H9 (cell line): Measurements from ENCODE around the gene MBL2. TPM values are rescaled to one million over a fixed set of nuclear protein-coding genes. Genes with fewer than 3 reads are reported as not detected.

Source experiments
- DNase-seq: peaks from one replicate; pipeline ENCODE4 v3.0.0-alpha.2; 2017
- H2AFZ ChIP-seq: one replicate; pipeline ENCODE4 v1.6.1; 2013; ENCODE audit warnings: mild to moderate bottlenecking, low read length, control low read depth, moderate library complexity
- H2AK5ac ChIP-seq: 2 replicates; pipeline ENCODE4 v1.6.1; 2013; ENCODE audit warnings: low read length, control low read depth, mixed read lengths; ENCODE audit not compliant: insufficient read length
- H2BK120ac ChIP-seq: one replicate; pipeline ENCODE4 v1.6.1; 2013; ENCODE audit warnings: low read depth, mild to moderate bottlenecking, low read length, control low read depth, inconsistent platforms; ENCODE audit not compliant: poor library complexity, severe bottlenecking
- H2BK12ac ChIP-seq: 2 replicates; pipeline ENCODE4 v1.6.1; 2013; ENCODE audit warnings: low read length, control low read depth, mixed read lengths, low read depth; ENCODE audit not compliant: insufficient read length
- H2BK15ac ChIP-seq: 2 replicates; pipeline ENCODE4 v1.6.1; 2013; ENCODE audit warnings: low read depth, low read length, control low read depth
- H2BK20ac ChIP-seq: one replicate; pipeline ENCODE4 v1.6.1; 2013; ENCODE audit warnings: low read depth, mild to moderate bottlenecking, low read length, control low read depth, inconsistent platforms; ENCODE audit not compliant: poor library complexity, severe bottlenecking
- H2BK5ac ChIP-seq: 2 replicates; pipeline ENCODE4 v1.6.1; 2013; ENCODE audit warnings: low read length, control low read depth, mixed read lengths; ENCODE audit not compliant: insufficient read length
- H3K14ac ChIP-seq: 2 replicates; pipeline ENCODE4 v1.6.1; 2013; ENCODE audit warnings: low read length, control low read depth; ENCODE audit not compliant: insufficient read depth
- H3K18ac ChIP-seq: 2 replicates; pipeline ENCODE4 v1.6.1; 2013; ENCODE audit warnings: low read depth, mild to moderate bottlenecking, mixed read lengths, low read length, control low read depth; ENCODE audit not compliant: insufficient read length
- H3K23ac ChIP-seq: 2 replicates; pipeline ENCODE4 v1.6.1; 2013; ENCODE audit warnings: low read length, control low read depth, mixed read lengths, low read depth; ENCODE audit not compliant: insufficient read length
- H3K23me2 ChIP-seq: 2 replicates; pipeline ENCODE4 v1.6.1; 2013; ENCODE audit warnings: low read depth, mild to moderate bottlenecking, mixed read lengths, low read length, control low read depth; ENCODE audit not compliant: insufficient read length, poor library complexity, severe bottlenecking
- H3K27ac ChIP-seq: 2 replicates; pipeline ENCODE4 v1.5.1; 2013; ENCODE audit warnings: low read length, control low read depth, mixed read lengths, low read depth; ENCODE audit not compliant: insufficient read length
- H3K27me3 ChIP-seq: 2 replicates; pipeline ENCODE4 v1.6.1; 2013; ENCODE audit warnings: low read length, control low read depth, inconsistent platforms; ENCODE audit not compliant: insufficient read depth
- H3K4ac ChIP-seq: 2 replicates; pipeline ENCODE4 v1.6.1; 2013; ENCODE audit warnings: low read depth, mild to moderate bottlenecking, control low read depth, inconsistent platforms, low read length, moderate library complexity
- H3K4me1 ChIP-seq: 2 replicates; pipeline ENCODE4 v1.6.1; 2013; ENCODE audit warnings: low read length, control low read depth, inconsistent platforms; ENCODE audit not compliant: insufficient read depth
- H3K4me2 ChIP-seq: 2 replicates; pipeline ENCODE4 v1.6.1; 2013; ENCODE audit warnings: low read length, control low read depth, mixed read lengths; ENCODE audit not compliant: insufficient read length, insufficient read depth
- H3K56ac ChIP-seq: 2 replicates; pipeline ENCODE4 v1.6.1; 2013; ENCODE audit warnings: low read depth, mild to moderate bottlenecking, mixed read lengths, low read length, control low read depth; ENCODE audit not compliant: insufficient read length
- H3K79me1 ChIP-seq: 2 replicates; pipeline ENCODE4 v1.6.1; 2013; ENCODE audit warnings: low read depth, mild to moderate bottlenecking, moderate library complexity, low read length, control low read depth, inconsistent platforms; ENCODE audit not compliant: insufficient read depth, poor library complexity, severe bottlenecking
- H3K79me2 ChIP-seq: 2 replicates; pipeline ENCODE4 v1.6.1; 2013; ENCODE audit warnings: low read length, control low read depth, inconsistent platforms; ENCODE audit not compliant: insufficient read depth
- H3K9ac ChIP-seq: 2 replicates; pipeline ENCODE4 v1.6.1; 2013; ENCODE audit warnings: low read length, control low read depth, mixed read lengths; ENCODE audit not compliant: insufficient read length; ENCODE audit errors: extremely low read depth
- H3K9me3 ChIP-seq: one replicate; pipeline ENCODE4 v1.6.1; 2013; ENCODE audit warnings: low read depth, low read length, inconsistent platforms; ENCODE audit not compliant: control insufficient read depth
- H3T11ph ChIP-seq: one replicate; pipeline ENCODE4 v1.6.1; 2013; ENCODE audit warnings: mild to moderate bottlenecking, low read length, control low read depth, inconsistent platforms
- H4K20me1 ChIP-seq: one replicate; pipeline ENCODE4 v1.6.1; 2013; ENCODE audit not compliant: control insufficient read depth, insufficient read length, insufficient read depth
- H4K5ac ChIP-seq: 2 replicates; pipeline ENCODE4 v1.6.1; 2013; ENCODE audit warnings: low read depth, mild to moderate bottlenecking, mixed read lengths, low read length, control low read depth; ENCODE audit not compliant: insufficient read length
- H4K8ac ChIP-seq: replicated peaks from 2 replicates; pipeline ENCODE4 v1.6.1; 2013; ENCODE audit warnings: low read length, control low read depth, mixed read lengths, low read depth; ENCODE audit not compliant: insufficient read length
- H4K91ac ChIP-seq: 2 replicates; pipeline ENCODE4 v1.6.1; 2013; ENCODE audit warnings: low read depth, mild to moderate bottlenecking, moderate library complexity, mixed read lengths, low read length, control low read depth; ENCODE audit not compliant: insufficient read length
- H3K27ac Mint-ChIP-seq, 3 experiments: 2 replicates in 2 of 3; 3 replicates in 1 of 3; pipeline ENCODE4 v1.8.0; 2020 to 2021; ENCODE audit warnings: mixed read lengths in 3 of 3, mild to moderate bottlenecking in 1 of 3, moderate library complexity in 1 of 3
- H3K27me3 Mint-ChIP-seq: 2 replicates; pipeline ENCODE4 v1.8.0; 2021; ENCODE audit warnings: low read depth, mild to moderate bottlenecking, moderate library complexity, mixed read lengths
- H3K36me3 Mint-ChIP-seq, 3 experiments: 2 replicates in 2 of 3; 3 replicates in 1 of 3; pipeline ENCODE4 v1.8.0; 2020 to 2021; ENCODE audit warnings: low read depth in 3 of 3, mixed read lengths in 3 of 3; ENCODE audit not compliant: insufficient read depth in 1 of 3
- H3K4me1 Mint-ChIP-seq, 2 experiments: 2 replicates each; pipeline ENCODE4 v1.8.0; 2020; ENCODE audit warnings: mixed read lengths in 2 of 2
- H3K4me3 Mint-ChIP-seq, 2 experiments: 2 replicates in 1 of 2; 3 replicates in 1 of 2; pipeline ENCODE4 v1.8.0; 2020 to 2021; ENCODE audit warnings: mild to moderate bottlenecking in 2 of 2, mixed read lengths in 2 of 2, moderate library complexity in 1 of 2
- H3K9me3 Mint-ChIP-seq, 2 experiments: 2 replicates in 1 of 2; 3 replicates in 1 of 2; pipeline ENCODE4 v1.8.0; 2020; ENCODE audit warnings: mild to moderate bottlenecking in 2 of 2, mixed read lengths in 2 of 2, moderate library complexity in 1 of 2
- CTCF ChIP-seq: fragments of 200-600 bp; sonication (generic); conservative IDR thresholded peaks from 3 replicates; pipeline ENCODE4 v1.8.0; 2021; ENCODE audit warnings: antibody characterized with exemption, mild to moderate bottlenecking
- WGBS: extraction: QIAGEN DNeasy Blood & Tissue Kit; methylation state at CpG from one replicate; pipeline ENCODE4 v1.1.7; 2013; ENCODE audit warnings: missing lambda C conversion rate, low lambda C conversion rate, mixed read lengths; ENCODE audit not compliant: insufficient read length; ENCODE audit errors: extremely low coverage; 5-methylcytosine and 5-hydroxymethylcytosine counted together
- long read RNA-seq: library from polyadenylated mRNA; unstranded; transcript quantifications from one replicate; pipeline ENCODE4 v2.0.0, GENCODE V29; 2020
- total RNA-seq: library from RNA; stranded (reverse); gene quantifications from 2 replicates; pipeline ENCODE4 v1.2.1, GENCODE V29; 2021

MBL2 gene
- total RNA-seq, result not detected in 2 replicates
- long read RNA-seq, result 0 reads

GRCh38 chr10:52772623-52773022 is at the start of gene MBL2:
Gene MBL2 (minus strand): TSS chr10:52772784. CDS start chr10:52771635, 1,149 bp downstream.
- Histone ChIP-seq H4K5ac (no peak within 1 kb of the TSS), H3K23ac (no peak within 1 kb of the TSS), H3K27ac (no peak within 1 kb of the TSS), H3K27me3 (no peaks in the 10 kb centered on the region), H4K20me1 (no peaks in the 10 kb centered on the region), H4K91ac (no peak within 1 kb of the TSS), H3K79me2 (no peaks in the 10 kb centered on the region), H3T11ph (no peak within 1 kb of the TSS), H2BK15ac (no peak within 1 kb of the TSS), H2BK120ac (no peak within 1 kb of the TSS), H3K56ac (no peak within 1 kb of the TSS), H3K18ac (no peak within 1 kb of the TSS), H3K9me3 (no peaks in the 10 kb centered on the region), H3K23me2 (no peaks in the 10 kb centered on the region), H3K9ac (no peak within 1 kb of the TSS), H3K79me1 (no peaks in the 10 kb centered on the region), H3K14ac (no peak within 1 kb of the TSS), H2BK12ac (no peak within 1 kb of the TSS), H2AK5ac (no peak within 1 kb of the TSS), H4K8ac (no peak within 1 kb of the TSS), H2BK20ac (no peak within 1 kb of the TSS), H3K4me1 (no peaks in the 10 kb centered on the region), H3K4me2 (no peak within 1 kb of the TSS), H3K4ac (no peak within 1 kb of the TSS), H2AFZ (no peak within 1 kb of the TSS), H2BK5ac (no peak within 1 kb of the TSS)
- no peaks in the 10 kb centered on the region; a peak in 1 of 5 replicates for H3K9me3 Mint-ChIP-seq
- no peak within 1 kb of the TSS for H3K4me3 Mint-ChIP-seq
- no peak for TF ChIP-seq CTCF
- DNase-seq, result no peak
- no peaks in the 10 kb centered on the region for H3K4me1 Mint-ChIP-seq
- no peaks in the 10 kb centered on the region for H3K27me3 Mint-ChIP-seq
- H3K27ac Mint-ChIP-seq, result no peak within 1 kb of the TSS
- no peaks in the 10 kb centered on the region for H3K36me3 Mint-ChIP-seq
- no CpG with 5 or more reads among the region's 3 CpGs for WGBS
